Endometrial microvascular endothelial cells (primary cell): ENCODE data around the gene SLC2A10. TPM values are rescaled to one million over a fixed set of nuclear protein-coding genes. Genes with fewer than 3 reads are reported as not detected.
"Not testable (repeated sequence)": the region's sequence is repeated elsewhere in the genome, so short reads cannot be mapped to it uniquely, and the experiment has no call there.

ENCODE experiments used
- in situ Hi-C: cut with HindIII; loops from 2 replicates; pipeline ENCODE4 v1.10.0; 2017; ENCODE audit warnings: low sequenced_read_pairs, low pct_unique_long_range_greater_than_20kb; ENCODE audit errors: inconsistent ontology term
- total RNA-seq: library from RNA; depleted of rRNA; stranded (reverse); fragments of >200 nt; gene quantifications from one replicate; pipeline ENCODE4 v1.2.3, GENCODE V29; 2015; ENCODE audit errors: inconsistent ontology term

SLC2A10 gene
- 3.5 TPM for total RNA-seq

- in situ Hi-C loops: no loop called here
Observed at GRCh38 chr20:46709459-46710152, at the start of gene SLC2A10. SLC2A10 (plus strand) TSS chr20:46709649; CDS start chr20:46709737, 88 bp downstream.

GRCh38 chr20:46660487-46660886 is 49.0 kb upstream of the SLC2A10 start:
- in situ Hi-C loops: no loop called here

- in situ Hi-C loops: no loop called here
Observed at GRCh38 chr20:46661659-46662058, 47.8 kb upstream of the SLC2A10 start.

GRCh38 chr20:46663531-46663930 is 45.9 kb upstream of the SLC2A10 start:
- in situ Hi-C loops: no loop called here

GRCh38 chr20:46665602-46666001 is 43.8 kb upstream of the SLC2A10 start:
- in situ Hi-C loops: no loop called here

- in situ Hi-C loops: no loop called here
Observed at GRCh38 chr20:46666306-46666705, 43.1 kb upstream of the SLC2A10 start.

GRCh38 chr20:46666818-46667515 is 42.5 kb upstream of the SLC2A10 start:
- in situ Hi-C loops: no loop called here

- in situ Hi-C loops: no loop called here
Observed at GRCh38 chr20:46670228-46670584, 39.2 kb upstream of the SLC2A10 start.

GRCh38 chr20:46670585-46671584 is 38.6 kb upstream of the SLC2A10 start:
- in situ Hi-C loops: no loop called here

GRCh38 chr20:46671866-46672542 is 37.4 kb upstream of the SLC2A10 start:
- in situ Hi-C loops: no loop called here

- in situ Hi-C loops: no loop called here
Observed at GRCh38 chr20:46672543-46673148, 36.8 kb upstream of the SLC2A10 start.

- in situ Hi-C loops: no loop called here
Observed at GRCh38 chr20:46673394-46674252, 35.8 kb upstream of the SLC2A10 start.

- in situ Hi-C loops: no loop called here
Observed at GRCh38 chr20:46674253-46675083, 35.0 kb upstream of the SLC2A10 start.

GRCh38 chr20:46676649-46677316 is 32.7 kb upstream of the SLC2A10 start:
- in situ Hi-C loops: not testable (repeated sequence)

- in situ Hi-C loops: no loop called here
Observed at GRCh38 chr20:46677608-46678007, 31.8 kb upstream of the SLC2A10 start.

GRCh38 chr20:46678516-46678915 is 30.9 kb upstream of the SLC2A10 start:
- in situ Hi-C loops: no loop called here
